SK-N-SH treated with all-trans-retinoic acid at 6 μM for 48 hours (cell line): ENCODE results near the gene ZDHHC19.

ENCODE experiments used
- ATAC-seq: fragments of 200-7000 bp; cut with Tn5 transposase; 3 replicates; pipeline ENCODE4 v1.9.1; 2020; ENCODE audit warnings: mild to moderate bottlenecking, moderate library complexity
- ARNTL ChIP-seq: fragments of 450-650 bp; formaldehyde crosslinking; IDR thresholded peaks from 2 replicates; pipeline ENCODE4 v1.5.0; 2020; ENCODE audit warnings: low read depth, mild to moderate bottlenecking, moderate library complexity, borderline replicate concordance
- BACH2 ChIP-seq: fragments of 250-450 bp; sonication (Bioruptor Pico); IDR thresholded peaks from 2 replicates; pipeline ENCODE4 v1.9.0; 2021; ENCODE audit warnings: mild to moderate bottlenecking, borderline replicate concordance
- CREB5 ChIP-seq: fragments of 250-450 bp; sonication (Bioruptor Pico); IDR thresholded peaks from 2 replicates; pipeline ENCODE4 v1.5.1; 2020; ENCODE audit warnings: low read depth, mild to moderate bottlenecking, moderate library complexity
- CSDC2 ChIP-seq: fragments of 250-450 bp; sonication (Bioruptor Pico); IDR thresholded peaks from 2 replicates; pipeline ENCODE4 v1.5.0; 2020; ENCODE audit warnings: mild to moderate bottlenecking, moderate library complexity
- CSRNP3 ChIP-seq: fragments of 250-450 bp; sonication (Bioruptor Pico); IDR thresholded peaks from 2 replicates; pipeline ENCODE4 v1.5.1; 2021; ENCODE audit warnings: mild to moderate bottlenecking, moderate library complexity
- ESRRG ChIP-seq: fragments of 250-450 bp; sonication (Bioruptor Pico); IDR thresholded peaks from 2 replicates; pipeline ENCODE4 v1.6.1; 2021; ENCODE audit warnings: mild to moderate bottlenecking
- GLIS3 ChIP-seq: fragments of 250-450 bp; sonication (Bioruptor Pico); IDR thresholded peaks from 2 replicates; pipeline ENCODE4 v1.5.0; 2020; ENCODE audit warnings: mild to moderate bottlenecking, moderate library complexity
- ISL1 ChIP-seq: fragments of 250-450 bp; sonication (Bioruptor Pico); IDR thresholded peaks from 2 replicates; pipeline ENCODE4 v2.1.2; 2022; ENCODE audit warnings: mild to moderate bottlenecking, moderate library complexity
- OSR1 ChIP-seq: fragments of 250-450 bp; sonication (Bioruptor Pico); IDR thresholded peaks from 2 replicates; pipeline ENCODE4 v1.8.0; 2022; ENCODE audit warnings: moderate library complexity, mild to moderate bottlenecking, inconsistent platforms
- PATZ1 ChIP-seq: fragments of 250-450 bp; sonication (Bioruptor Pico); IDR thresholded peaks from 2 replicates; pipeline ENCODE4 v1.8.0; 2020; ENCODE audit warnings: mild to moderate bottlenecking, moderate library complexity, borderline replicate concordance
- POU6F1 ChIP-seq: fragments of 250-450 bp; sonication (Bioruptor Pico); IDR thresholded peaks from 2 replicates; pipeline ENCODE4 v1.8.0; 2021; ENCODE audit warnings: low read depth, mild to moderate bottlenecking, moderate library complexity, borderline replicate concordance
- PPARA ChIP-seq: fragments of 250-450 bp; sonication (Bioruptor Pico); IDR thresholded peaks from 2 replicates; pipeline ENCODE4 v1.5.0; 2020; ENCODE audit warnings: mild to moderate bottlenecking, borderline replicate concordance
- RARB ChIP-seq: fragments of 250-450 bp; sonication (Bioruptor Pico); IDR thresholded peaks from 2 replicates; pipeline ENCODE4 v1.8.0; 2021; ENCODE audit warnings: mild to moderate bottlenecking, moderate library complexity
- SNAI2 ChIP-seq: fragments of 250-450 bp; sonication (Bioruptor Pico); IDR thresholded peaks from 2 replicates; pipeline ENCODE4 v1.5.0; 2020; ENCODE audit warnings: mild to moderate bottlenecking, moderate library complexity
- TCF4 ChIP-seq: fragments of 250-450 bp; sonication (Bioruptor Pico); IDR thresholded peaks from 2 replicates; pipeline ENCODE4 v1.8.0; 2021; ENCODE audit warnings: mild to moderate bottlenecking, moderate library complexity, borderline replicate concordance
- TOX ChIP-seq: fragments of 250-450 bp; sonication (Bioruptor Pico); IDR thresholded peaks from 2 replicates; pipeline ENCODE4 v1.8.0; 2021; ENCODE audit warnings: mild to moderate bottlenecking, moderate library complexity, borderline replicate concordance
- TSHZ2 ChIP-seq: fragments of 250-450 bp; sonication (Bioruptor Pico); IDR thresholded peaks from 2 replicates; pipeline ENCODE4 v1.5.0; 2020; ENCODE audit warnings: mild to moderate bottlenecking, moderate library complexity
- ZC3H10 ChIP-seq: fragments of 250-450 bp; sonication (Bioruptor Pico); IDR thresholded peaks from 2 replicates; pipeline ENCODE4 v1.5.1; 2021; ENCODE audit warnings: mild to moderate bottlenecking, moderate library complexity
- ZFP30 ChIP-seq: fragments of 450-650 bp; formaldehyde crosslinking; IDR thresholded peaks from 2 replicates; pipeline ENCODE4 v1.5.0; 2022; ENCODE audit warnings: mild to moderate bottlenecking, moderate library complexity
- ZNF565 ChIP-seq: fragments of 450-650 bp; formaldehyde crosslinking; conservative IDR thresholded peaks from 2 replicates; pipeline ENCODE4 v1.5.0; 2020; ENCODE audit warnings: low read depth, mild to moderate bottlenecking, moderate library complexity
- ZNF70 ChIP-seq: fragments of 450-650 bp; formaldehyde crosslinking; IDR thresholded peaks from 2 replicates; pipeline ENCODE4 v1.5.0; 2020; ENCODE audit warnings: mild to moderate bottlenecking, moderate library complexity
- ZNF8 ChIP-seq: fragments of 450-650 bp; formaldehyde crosslinking; IDR thresholded peaks from 2 replicates; pipeline ENCODE4 v1.5.0; 2020; ENCODE audit warnings: mild to moderate bottlenecking, moderate library complexity

The ZDHHC19 gene

GRCh38 chr3:196159952-196160804 is 51.0 kb downstream of the ZDHHC19 start:
- TF ChIP-seq PPARA (CRISPR knock-in tag) (no peak), ISL1 (CRISPR knock-in tag) (no peak), BACH2 (no peak), GLIS3 (CRISPR knock-in tag) (no peak), ZNF8 (CRISPR knock-in tag) (no peak), ZC3H10 (CRISPR knock-in tag) (no peak), PATZ1 (CRISPR knock-in tag) (no peak), RARB (CRISPR knock-in tag) (no peak), POU6F1 (CRISPR knock-in tag) (no peak), TCF4 (CRISPR knock-in tag) (no peak), CSDC2 (CRISPR knock-in tag) (no peak), TOX (CRISPR knock-in tag) (no peak), ZFP30 (no peak), ZNF70 (no peak), ZNF565 (CRISPR knock-in tag) (no peak), TSHZ2 (no peak), ARNTL (CRISPR knock-in tag) (no peak)
- ATAC-seq, result no peak

GRCh38 chr3:196159526-196159925 is 51.7 kb downstream of the ZDHHC19 start:
- no peak for ATAC-seq
- TF ChIP-seq ZC3H10 (CRISPR knock-in tag), result no peak
- TF ChIP-seq OSR1, result no peak
- TF ChIP-seq CSDC2 (CRISPR knock-in tag), result no peak
- no peak for TF ChIP-seq ZNF565 (CRISPR knock-in tag)
- no peak for TF ChIP-seq SNAI2 (CRISPR knock-in tag)
- TF ChIP-seq TCF4 (CRISPR knock-in tag), result no peak
- TF ChIP-seq ZFP30, result no peak
- TF ChIP-seq BACH2, result no peak
- TF ChIP-seq RARB (CRISPR knock-in tag), result no peak
- TF ChIP-seq CSRNP3 (CRISPR knock-in tag), result no peak
- TF ChIP-seq ISL1 (CRISPR knock-in tag), result no peak
- TF ChIP-seq CREB5 (CRISPR knock-in tag), result no peak
- TF ChIP-seq ESRRG (CRISPR knock-in tag), result no peak
